ENCODE measurements around the gene AR. TPM values are rescaled to one million over a fixed set of nuclear protein-coding genes. Genes with fewer than 3 reads are reported as not detected.

Gene AR
- total and polyA plus RNA-seq, 9 donors: 7.5 to 40.4 (median 27.1) TPM

GRCh38 chrX:67718926-67719325 lies 175.1 kb downstream of the AR start:
- Histone ChIP-seq H3K36me3 (no peaks in the 10 kb centered on the region), H3K27ac (no peak overlapping the region), H3K4me3 (no peak overlapping the region), H3K27me3 (no peaks in the 10 kb centered on the region), H3K4me1 (ENCODE audit: insufficient read depth) (peaks cover 5% of the 10 kb centered on the region), H3K9me3 (no peaks in the 10 kb centered on the region)
- no peak for DNase-seq
- WGBS, 3 donors: 64 to 77% (median 76%) methylated on average over 4 of the region's 4 CpGs
- no peak for TF ChIP-seq POLR2A (IDR thresholded peaks at IDR 0.05)
- no peak for TF ChIP-seq EP300 (IDR thresholded peaks at IDR 0.05)
- no peak for TF ChIP-seq CTCF (IDR thresholded peaks at IDR 0.05)
- intact Hi-C loops (cut with DNase I): no loop called here

- Histone ChIP-seq H3K4me3 (no peak overlapping the region), H3K4me1 (ENCODE audit: insufficient read depth) (peaks cover 7% of the 10 kb centered on the region), H3K27ac (no peak overlapping the region), H3K36me3 (no peaks in the 10 kb centered on the region), H3K9me3 (no peaks in the 10 kb centered on the region), H3K27me3 (no peaks in the 10 kb centered on the region)
- DNase-seq: no peak
- intact Hi-C loops (cut with DNase I): no loop called here
- TF ChIP-seq POLR2A (IDR thresholded peaks at IDR 0.05): no peak
- TF ChIP-seq EP300 (IDR thresholded peaks at IDR 0.05): no peak
- no peak for TF ChIP-seq CTCF (IDR thresholded peaks at IDR 0.05)
Measured at GRCh38 chrX:67720344-67720743, 176.5 kb downstream of the AR start.

- intact Hi-C loops (cut with DNase I): no loop called here
- H3K27me3 ChIP-seq: no peaks in the 10 kb centered on the region
- no peak overlapping the region for H3K4me3 ChIP-seq
- H3K4me1 ChIP-seq (ENCODE audit: insufficient read depth): peaks cover 7% of the 10 kb centered on the region
- TF ChIP-seq CTCF (IDR thresholded peaks at IDR 0.05) (no peak), POLR2A (IDR thresholded peaks at IDR 0.05) (no peak), EP300 (IDR thresholded peaks at IDR 0.05) (no peak)
- DNase-seq: no peak
- 48 to 79% (median 50%) methylated on average over 1 of the region's 1 CpG for WGBS, 3 donors
- no peak overlapping the region for H3K27ac ChIP-seq
- H3K36me3 ChIP-seq: no peaks in the 10 kb centered on the region
- H3K9me3 ChIP-seq: no peaks in the 10 kb centered on the region
Measured at GRCh38 chrX:67721321-67721720, 177.5 kb downstream of the AR start.

- DNase-seq: no peak
- Histone ChIP-seq H3K27me3 (no peaks in the 10 kb centered on the region), H3K36me3 (no peaks in the 10 kb centered on the region), H3K27ac (no peak overlapping the region), H3K9me3 (no peaks in the 10 kb centered on the region), H3K4me3 (no peak overlapping the region), H3K4me1 (ENCODE audit: insufficient read depth) (peaks cover 10% of the 10 kb centered on the region)
- intact Hi-C loops (cut with DNase I): no loop called here
- 52 to 58% (median 52%) methylated on average over 5 of the region's 5 CpGs for WGBS, 3 donors
- no peak for TF ChIP-seq EP300 (IDR thresholded peaks at IDR 0.05)
- TF ChIP-seq POLR2A (IDR thresholded peaks at IDR 0.05): no peak
- TF ChIP-seq CTCF (IDR thresholded peaks at IDR 0.05): no peak
Measured at GRCh38 chrX:67723580-67724351, 179.9 kb downstream of the AR start.

Measured in ovary (tissue), 9 donors.